GM19468 (cell line): ENCODE results near the gene WDR54.
"Not testable (repeated sequence)": the region's sequence is repeated elsewhere in the genome, so short reads cannot be mapped to it uniquely, and the experiment has no call there.

Experiments used
- ATAC-seq: cut with Tn5 transposase; IDR thresholded peaks from one replicate; pipeline ENCODE4 v1.9.1; 2021; ENCODE audit warnings: mild to moderate bottlenecking, moderate library complexity, moderate number of reproducible peaks; ENCODE audit not compliant: unreplicated experiment; ENCODE audit errors: extremely low read depth

The WDR54 gene

DNA sequence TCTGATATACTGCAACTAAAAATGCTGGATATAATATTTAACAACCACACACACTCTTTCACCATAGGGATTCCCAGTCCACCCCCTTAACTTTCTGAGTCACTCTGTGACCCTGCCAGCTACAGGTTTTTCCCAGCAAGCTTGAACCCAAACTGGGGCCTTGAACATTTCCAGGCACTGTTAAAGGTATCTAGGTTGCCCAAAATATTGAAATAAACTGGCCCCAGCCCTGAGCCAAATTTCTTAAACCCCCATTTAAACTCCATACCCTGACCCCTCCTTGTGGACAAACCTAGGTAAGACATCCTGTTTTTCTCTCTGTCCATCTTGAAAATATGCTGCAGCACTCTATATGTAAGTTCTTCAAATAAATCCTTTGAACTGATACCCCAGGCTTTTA is 21.7 kb upstream of the WDR54 start:
- no peak for ATAC-seq

DNA sequence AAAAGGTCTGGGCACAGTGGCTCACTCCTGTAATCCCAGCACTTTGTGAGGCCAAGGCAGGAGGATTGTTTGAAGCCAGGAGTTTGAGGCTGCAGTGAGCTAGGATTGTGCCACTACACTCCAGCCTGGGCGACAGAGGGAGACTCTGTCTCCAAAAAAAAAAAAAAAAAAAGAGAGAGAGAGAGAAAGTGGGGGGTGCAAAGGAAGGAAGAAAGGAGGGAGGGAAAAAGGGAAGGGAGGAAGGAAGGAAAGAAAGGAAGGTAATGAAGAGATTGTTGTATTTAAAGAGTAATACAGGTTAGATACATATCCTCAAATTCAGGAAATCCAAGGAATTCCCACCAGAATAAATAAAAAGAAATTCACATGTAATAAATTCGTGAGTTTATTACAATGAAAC is 19.6 kb upstream of the WDR54 start:
- no peak for ATAC-seq

DNA sequence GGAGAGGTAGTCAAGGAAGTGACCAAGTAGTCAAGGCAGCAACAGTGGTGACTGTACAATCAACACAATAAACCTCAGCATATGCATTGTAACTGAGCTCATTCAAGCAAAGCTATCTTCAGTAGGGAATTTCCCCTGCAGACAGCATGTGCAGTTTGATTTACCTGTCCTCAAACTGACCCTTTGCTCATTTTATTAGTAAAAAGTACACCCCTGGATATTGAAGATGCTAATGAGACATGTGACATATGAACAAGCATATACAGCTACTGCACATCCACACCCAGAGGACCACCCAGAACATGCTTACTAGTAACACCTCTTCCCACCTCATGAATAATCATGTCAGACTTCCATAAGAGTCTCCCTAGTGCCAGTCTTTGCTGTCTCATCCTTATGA is 15.5 kb upstream of the WDR54 start:
- no peak for ATAC-seq

DNA sequence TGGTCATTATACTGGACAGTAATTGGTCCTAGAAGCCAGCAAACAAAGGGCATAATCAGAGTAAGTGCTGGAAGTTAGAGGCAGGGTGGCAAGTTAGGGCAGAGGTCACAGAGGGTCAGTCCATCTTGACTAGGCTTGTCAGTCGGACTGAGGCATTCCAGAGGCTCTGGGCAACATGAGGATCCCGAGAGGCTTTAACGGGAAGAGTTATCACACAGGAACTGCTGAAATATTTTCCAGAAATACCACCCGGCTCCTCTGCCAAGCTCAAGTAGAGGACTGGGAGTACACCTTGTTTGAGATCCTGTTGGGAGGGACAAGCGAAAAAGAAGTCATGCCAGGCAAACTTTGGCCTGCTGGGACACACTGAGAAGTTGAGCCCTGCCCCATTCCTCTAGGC is 13.8 kb upstream of the WDR54 start:
- no peak for ATAC-seq

DNA sequence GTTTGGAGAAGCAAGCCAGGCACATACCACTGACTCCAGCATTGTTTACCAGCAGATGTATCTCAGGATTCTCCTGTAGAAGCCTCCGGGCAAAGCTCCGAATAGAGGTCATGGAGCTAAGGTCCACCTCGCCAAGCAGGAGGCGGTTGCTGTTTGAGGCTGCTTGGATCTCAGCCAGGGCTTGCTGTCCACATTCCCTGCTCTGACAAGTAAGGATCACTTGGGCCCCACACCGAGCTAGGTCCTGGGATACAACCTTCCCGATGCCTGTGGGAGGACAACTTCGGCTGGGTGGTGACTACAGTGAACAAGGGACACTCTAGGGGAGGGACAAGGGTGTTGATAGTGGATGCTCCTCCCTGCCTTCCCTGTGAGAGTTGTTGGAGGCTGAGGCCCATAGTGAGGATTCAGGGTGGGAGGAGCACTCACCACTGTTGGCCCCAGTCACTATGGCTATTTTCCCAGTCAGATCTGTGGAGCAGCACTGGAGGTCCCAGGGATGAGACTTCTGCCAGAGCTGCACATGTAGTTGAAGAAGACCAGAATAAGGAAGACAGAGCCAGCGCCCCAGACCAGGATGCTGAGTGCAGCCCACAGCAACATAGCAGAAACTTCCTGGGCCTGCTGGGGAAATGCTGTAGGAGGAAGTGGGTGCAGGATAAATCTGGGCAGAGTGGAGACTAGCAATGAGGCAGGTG is 8.4 kb upstream of the WDR54 start:
- ATAC-seq: no peak

DNA sequence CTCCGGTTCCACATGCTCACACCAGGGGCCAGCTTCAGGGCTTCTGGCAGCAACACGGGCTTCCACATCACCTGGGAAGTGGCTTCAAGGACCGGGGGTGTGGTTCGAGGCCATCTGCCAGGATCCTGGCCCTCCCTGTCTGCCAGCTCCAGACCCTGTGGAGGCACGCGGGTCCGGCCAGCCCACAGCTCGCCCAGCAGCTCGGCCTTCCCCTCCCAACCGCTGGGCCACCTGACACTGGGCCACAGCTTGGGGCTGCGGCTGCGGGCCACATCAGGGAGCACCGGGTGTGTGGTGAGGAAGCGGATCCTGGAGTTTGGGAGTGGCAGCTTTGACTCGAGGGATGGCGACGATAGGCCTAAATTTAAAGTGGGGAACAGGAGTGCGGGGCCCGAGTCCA is 7.1 kb upstream of the WDR54 start:
- ATAC-seq: no peak

DNA sequence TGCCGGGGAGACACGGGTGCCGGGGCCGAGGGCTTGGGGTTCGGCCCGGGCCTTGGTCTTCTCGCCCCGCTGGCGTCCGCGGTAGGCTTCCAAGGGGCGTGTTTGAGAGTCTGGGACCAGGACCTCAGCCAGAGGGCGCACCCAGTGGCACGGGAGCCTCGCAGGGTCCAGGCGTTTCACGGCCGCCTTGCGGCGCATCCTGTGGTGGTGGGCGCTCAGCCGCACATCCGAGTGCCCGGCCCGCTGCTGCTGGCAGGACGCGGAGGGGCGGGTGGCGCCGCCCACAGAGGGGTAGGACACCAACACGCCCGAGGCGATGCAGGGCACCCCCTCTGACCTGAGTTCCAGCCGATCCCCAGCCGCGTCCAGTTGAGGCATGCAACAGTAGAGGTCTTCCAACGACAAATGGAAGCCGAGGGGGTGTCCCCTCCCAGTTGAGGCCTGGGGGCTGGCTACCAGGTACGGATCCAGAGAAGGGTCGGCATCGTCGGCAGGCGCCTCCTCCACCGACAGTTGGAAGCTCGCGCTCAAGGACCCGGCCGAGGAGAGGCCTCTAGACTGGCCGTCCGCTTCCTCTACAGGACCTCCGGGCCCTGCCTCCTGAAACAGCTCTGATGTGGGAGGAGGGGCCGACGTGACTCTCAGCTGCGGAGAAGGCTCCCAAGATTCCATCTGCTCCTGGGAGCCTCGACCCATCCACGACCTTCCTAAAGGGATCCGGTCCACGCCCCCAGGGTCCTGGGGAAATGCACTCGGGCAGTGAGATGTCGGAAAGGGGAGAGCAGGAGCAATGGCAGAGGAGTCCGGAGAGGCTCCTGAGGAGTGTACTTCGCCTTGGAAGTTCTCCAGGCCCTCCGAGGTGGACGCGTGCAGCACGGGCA is 6.4 kb upstream of the WDR54 start:
- ATAC-seq: no peak

DNA sequence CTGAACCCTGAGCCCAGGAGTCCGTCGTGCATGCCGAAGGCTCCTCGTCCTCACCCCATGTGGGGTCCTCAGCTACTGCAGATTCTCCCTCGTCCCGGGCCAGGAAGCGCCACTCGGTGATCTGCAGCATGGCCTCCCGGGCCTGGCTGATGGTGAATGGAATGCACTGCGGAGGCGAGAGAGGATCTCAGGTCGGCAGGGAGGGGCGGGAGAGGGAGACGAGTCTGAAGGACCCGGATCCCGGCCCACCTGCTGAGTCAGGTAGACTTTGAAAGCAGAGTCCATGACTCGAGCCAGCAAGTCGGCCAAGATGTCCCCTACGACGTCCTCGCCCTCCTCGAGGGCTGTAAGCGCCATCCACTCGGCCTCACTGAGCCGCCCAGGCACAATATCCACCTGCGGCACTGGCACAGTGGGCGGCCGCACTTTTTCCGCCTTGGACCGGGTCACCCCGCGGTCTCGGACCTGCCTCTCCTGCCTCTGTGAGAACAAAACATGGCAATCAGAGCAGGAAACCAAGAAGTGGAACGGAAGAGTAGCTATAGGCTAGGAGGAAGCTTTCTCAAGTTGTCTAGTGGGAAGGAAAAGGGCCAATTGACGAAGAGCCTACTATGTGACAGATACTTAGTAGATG is 5.7 kb upstream of the WDR54 start:
- no peak for ATAC-seq

DNA sequence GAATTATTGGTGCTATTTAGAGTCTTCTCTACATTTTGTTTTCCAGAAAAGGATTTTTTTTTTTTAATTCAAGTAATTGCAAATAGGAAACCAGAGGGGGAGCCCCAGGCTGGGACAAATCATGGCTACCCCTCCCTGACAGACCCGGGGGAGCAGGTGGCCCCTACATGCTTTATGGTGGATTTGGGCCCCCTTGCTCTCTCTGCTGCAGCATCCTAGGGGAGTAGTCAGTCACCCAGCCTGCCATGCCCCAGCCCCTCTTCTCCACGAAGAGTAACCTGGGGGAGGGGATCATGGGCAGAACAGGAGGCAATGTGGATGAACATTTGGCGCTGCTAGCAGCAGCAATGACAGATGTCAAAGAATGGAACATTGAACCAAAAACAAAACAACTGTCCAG is 4.8 kb upstream of the WDR54 start:
- no peak for ATAC-seq

DNA sequence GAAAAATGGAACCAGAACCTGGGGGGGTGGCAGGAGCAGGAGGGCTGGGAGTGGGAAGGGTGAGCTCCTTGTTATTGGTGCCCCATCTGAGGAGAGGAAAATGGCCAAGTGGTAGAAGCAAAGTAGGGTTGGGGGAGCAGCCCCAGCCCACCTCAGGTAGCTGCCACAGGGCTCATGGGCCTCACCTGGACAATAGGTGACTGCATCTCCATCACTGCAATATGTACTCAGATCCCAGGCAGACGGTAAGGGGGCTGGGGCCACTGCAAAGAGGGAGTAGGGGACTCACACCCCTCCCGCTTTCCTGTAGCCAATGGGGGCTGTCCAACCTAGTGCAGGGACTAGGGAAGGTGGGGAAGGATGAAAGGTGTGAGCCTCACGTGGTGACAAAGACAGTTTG is 4.3 kb upstream of the WDR54 start:
- ATAC-seq: no peak

DNA sequence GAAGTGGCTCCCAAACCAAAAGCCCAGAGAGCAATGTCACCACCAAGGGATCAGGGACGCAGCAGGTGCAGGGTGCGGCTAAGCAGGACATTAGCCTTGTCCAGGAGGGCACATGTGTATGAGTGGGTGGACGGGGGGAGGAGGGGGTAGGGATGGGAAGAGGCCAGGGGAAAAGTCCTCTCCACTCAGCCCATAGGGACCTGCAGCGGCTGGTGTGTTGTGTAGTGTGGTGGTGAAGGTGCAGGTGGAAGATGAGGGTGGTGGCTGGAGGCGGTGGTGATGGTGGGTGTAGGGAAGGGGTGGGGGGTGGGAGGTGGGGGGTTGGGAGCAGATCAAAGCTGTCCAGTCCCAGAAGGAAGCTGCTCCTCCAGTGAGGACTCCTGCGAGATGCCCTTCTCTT is 3.8 kb upstream of the WDR54 start:
- ATAC-seq: no peak

DNA sequence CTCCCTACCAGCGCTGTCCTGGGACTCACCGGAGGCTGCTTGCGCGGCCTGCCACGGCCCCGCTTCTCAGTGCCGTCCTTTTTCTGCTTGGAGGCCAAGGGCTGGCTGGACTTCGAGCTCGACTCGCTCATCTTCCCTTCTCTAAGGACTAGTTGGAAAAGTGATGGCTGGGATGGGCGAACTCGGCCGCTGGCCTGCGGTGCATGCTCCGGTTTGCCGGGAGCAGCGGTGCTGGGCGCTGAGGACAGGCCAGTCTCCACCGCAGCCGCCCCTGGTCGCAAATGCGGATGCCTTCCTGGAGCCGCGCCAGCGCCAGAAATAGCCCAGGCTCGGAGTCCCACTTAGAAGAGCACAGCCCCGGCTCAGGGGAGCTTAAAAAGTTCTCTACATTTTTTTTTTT is 3.2 kb upstream of the WDR54 start:
- ATAC-seq: no peak

DNA sequence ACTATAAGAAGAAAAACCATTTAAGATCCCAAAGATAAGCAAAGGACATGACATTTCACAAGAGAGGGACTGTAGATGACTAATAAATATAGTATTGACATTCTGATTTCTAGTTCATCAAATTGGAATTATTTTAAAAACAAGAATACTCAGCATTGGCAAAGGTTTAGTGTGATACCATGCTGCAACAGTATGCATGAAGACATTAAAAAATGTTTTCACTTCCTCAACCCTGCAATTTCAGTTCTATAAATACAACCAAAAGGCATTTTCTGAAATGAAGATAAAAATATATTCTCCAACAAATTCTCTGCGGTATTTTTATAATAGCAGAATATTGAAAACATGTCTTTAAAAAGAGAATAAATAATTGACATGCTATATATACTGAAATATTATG is 2.2 kb upstream of the WDR54 start:
- ATAC-seq: no peak

DNA sequence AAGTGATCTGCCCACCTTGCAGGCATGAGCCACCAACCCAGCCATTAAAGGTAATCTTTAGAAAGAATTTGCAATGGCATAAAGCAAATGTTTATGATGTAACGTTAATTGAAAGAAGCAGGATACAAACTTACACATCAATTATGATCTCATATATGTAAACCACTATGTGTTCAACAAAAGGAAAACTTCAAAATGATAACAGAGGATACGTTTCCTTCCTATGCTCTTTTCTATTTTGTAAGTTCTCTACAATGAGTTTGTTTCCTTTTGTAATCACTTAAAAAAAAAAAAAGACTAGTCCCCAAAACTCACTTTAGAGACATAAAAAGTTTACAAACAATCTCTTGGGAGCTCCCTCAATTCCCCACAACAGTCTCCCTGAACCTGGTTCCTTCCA is 1.5 kb upstream of the WDR54 start:
- no peak for ATAC-seq

DNA sequence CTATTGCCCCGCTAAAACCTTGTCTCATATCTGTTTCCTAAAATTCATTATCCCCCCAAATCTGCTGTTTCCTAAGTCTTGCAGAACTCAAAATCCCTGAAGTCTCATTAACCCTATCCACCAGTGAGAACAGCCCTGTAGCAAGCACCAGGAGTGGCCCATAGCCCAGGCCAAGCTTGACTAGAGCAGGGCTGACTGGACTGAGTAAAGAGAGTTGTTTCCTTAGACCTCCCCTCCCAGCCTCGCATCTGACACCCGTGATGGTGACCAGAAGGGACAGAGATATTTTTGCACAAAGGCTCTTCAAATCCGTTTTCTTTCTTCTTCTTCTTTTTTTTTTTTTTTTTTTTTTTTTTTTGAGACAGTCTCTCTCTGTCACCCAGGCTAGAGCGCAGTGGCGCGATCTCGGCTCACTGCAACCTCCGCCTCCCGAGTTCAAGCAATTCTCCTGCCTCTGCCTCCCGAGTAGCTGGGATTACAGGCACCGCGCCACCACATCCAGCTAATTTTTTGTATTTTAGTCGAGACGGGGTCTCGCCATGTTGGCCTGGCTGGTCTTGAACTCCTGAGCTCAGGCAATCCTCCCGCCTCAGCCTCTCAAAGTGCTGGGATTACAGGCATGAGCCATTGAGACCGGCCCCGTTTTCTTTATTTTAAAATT is 957 bp upstream of the WDR54 start:
- ATAC-seq: not testable (repeated sequence)

DNA sequence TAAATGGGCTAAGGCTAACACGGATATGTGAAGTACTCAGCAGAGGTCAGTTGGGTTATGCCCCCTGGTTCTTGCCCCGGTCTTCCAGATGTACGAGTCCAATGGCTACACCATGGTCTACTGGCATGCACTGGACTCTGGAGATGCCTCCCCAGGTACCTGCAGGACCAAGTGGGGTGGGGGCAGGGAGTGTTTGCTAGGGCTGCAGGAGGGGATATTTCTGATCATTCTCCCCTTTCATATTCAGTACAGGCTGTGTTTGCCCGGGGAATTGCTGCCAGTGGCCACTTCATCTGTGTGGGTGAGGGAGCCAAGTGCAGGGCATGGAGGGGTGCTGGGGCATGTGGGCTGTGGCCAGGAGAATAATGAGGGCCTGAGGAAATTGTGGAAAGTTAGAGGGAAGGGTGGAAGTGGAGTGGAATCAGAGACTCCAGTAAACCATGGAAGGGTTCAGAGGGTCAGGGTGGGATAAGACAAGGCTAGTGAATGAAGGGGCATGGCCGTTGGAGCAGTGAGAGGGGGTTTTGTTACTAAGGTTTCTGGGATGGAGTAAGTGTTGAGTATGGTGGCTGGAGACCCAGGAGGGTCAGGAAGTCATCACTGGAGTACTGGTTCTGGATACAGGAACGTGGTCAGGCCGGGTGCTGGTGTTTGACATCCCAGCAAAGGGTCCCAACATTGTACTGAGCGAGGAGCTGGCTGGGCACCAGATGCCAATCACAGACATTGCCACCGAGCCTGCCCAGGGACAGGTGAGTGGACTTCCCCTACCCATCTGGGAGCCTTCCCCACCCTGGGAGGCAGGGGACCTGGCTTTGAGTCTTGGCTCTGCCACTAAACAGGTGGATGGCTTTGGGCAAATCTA is 1.9 kb downstream of the WDR54 start:
- no peak for ATAC-seq

DNA sequence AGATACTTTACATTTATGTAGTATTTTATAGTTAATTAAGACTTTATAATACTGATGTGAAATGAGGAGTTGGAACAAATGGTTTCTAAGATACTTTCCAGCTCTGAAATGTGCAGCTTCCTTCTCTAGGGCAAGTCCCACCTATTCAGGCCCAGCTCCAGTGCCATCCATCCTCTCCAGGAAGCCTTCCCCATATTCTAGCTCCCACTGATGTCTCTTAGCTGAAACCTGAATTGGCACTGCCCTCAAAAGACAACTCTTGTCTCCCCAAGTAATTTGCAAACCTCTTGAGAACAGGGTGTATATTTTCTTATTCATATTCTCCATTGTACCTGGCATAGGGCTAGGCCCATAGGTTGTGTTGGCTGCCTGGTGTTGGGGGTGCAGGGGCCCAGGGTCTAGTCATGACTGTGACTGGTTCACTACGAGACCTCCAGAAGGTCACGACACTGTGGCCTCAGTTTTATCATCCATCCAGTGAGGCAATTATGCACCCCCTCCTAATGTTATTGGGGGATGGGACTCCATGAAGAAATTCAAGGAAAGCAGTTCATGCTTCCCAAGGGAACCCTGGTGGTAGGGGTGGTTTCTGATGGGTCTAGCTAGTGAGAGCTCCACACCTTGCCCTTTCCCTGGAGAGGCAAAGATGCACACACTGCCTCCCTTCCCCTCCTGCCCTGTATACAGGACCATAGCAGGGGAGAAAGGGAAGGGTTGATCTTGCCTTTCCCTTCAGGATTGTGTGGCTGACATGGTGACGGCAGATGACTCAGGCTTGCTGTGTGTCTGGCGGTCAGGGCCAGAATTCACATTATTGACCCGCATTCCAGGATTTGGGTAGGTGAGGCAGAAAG is 2.8 kb downstream of the WDR54 start:
- ATAC-seq: no peak

DNA sequence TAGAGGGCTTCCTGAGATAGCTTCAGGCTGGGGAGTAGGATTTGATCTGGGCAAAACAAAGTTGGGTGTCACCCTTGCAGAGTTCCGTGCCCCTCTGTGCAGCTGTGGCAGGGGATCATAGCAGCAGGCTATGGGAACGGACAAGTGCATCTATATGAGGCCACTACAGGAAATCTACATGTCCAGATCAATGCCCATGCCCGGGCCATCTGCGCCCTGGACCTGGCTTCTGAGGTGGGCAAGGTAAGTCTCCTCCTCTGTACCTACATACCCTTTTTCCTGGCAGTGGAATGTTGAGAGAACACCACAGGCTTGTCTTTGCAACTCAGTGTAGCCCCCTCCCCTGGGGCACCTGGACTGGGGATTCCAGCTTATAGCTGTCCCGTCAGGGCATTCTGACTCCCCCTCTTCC is 3.5 kb downstream of the WDR54 start:
- no peak for ATAC-seq

DNA sequence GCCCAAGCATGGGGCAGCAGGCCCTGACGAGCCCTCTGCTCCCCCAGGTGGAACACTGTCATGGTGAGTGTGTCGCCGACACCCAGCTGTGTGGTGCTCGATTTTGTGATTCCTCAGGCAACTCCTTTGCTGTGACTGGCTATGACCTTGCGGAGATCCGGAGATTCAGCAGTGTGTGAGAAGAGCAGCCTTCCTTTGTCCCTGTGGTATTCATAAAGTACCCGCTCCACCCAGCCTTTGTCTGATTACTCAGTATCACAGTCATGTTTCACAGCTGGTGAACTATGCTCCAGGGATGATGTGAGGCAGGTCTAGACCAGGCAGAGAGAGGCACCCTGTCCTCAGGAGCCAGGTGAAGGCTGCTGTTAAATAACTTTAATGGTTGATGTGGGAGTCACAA is 4.0 kb downstream of the WDR54 start:
- no peak for ATAC-seq
